Cardiac muscle cell (in vitro differentiated cells and primary cell): ENCODE results near the gene ARFGAP3. TPM values are rescaled to one million over a fixed set of nuclear protein-coding genes. Genes with fewer than 3 reads are reported as not detected.
"Not testable (repeated sequence)": the region's sequence is repeated elsewhere in the genome, so short reads cannot be mapped to it uniquely, and the experiment has no call there.

Experiments used
- DNase-seq, 2 donors: peaks; one replicate each; pipeline versions ENCODE4 v3.0.0 to v3.0.0-alpha.2; 2010 to 2017; ENCODE audit warnings: low read depth in 1 of 2, low spot score in 1 of 2
- H3K27ac ChIP-seq: fragments of 200-600 bp; sonication (generic); 2 replicates; pipeline ENCODE4 v1.5.1; 2016
- H3K27me3 ChIP-seq: fragments of 200-600 bp; sonication (generic); 2 replicates; pipeline ENCODE4 v1.6.0; 2016; ENCODE audit warnings: control low read depth
- H3K36me3 ChIP-seq: fragments of 200-600 bp; sonication (generic); 2 replicates; pipeline ENCODE4 v1.5.1; 2016; ENCODE audit warnings: control low read depth
- H3K4me1 ChIP-seq: fragments of 200-600 bp; sonication (generic); 2 replicates; pipeline ENCODE4 v1.8.1; 2017; ENCODE audit warnings: low read depth, mild to moderate bottlenecking, mixed run types
- H3K4me3 ChIP-seq: fragments of 200-600 bp; sonication (generic); 2 replicates; pipeline ENCODE4 v1.5.1; 2016; ENCODE audit warnings: mild to moderate bottlenecking
- H3K9me3 ChIP-seq: fragments of 200-600 bp; sonication (generic); 2 replicates; pipeline ENCODE4 v1.5.1; 2017; ENCODE audit warnings: low read depth, mild to moderate bottlenecking, control low read depth
- CTCF ChIP-seq: IDR thresholded peaks from 2 replicates; pipeline ENCODE4 v1.5.1; 2012; ENCODE audit warnings: low read depth, mild to moderate bottlenecking, low read length
- polyA plus RNA-seq: library from polyadenylated mRNA; unstranded; fragments of >200 nt; fragmentation: Nextera tagmentation; extraction: Ambion mirVana; gene quantifications from 2 replicates; pipeline ENCODE4 v1.2.1, GENCODE V29; 2016
- total RNA-seq: library from RNA; depleted of rRNA; stranded (reverse); fragments of >200 nt; gene quantifications from 2 replicates; pipeline ENCODE4 v1.2.3, GENCODE V29; 2016

ARFGAP3 gene
- total and polyA plus RNA-seq, 2 experiments from 2014 or later, result 26.3 to 38.2 TPM

DNA sequence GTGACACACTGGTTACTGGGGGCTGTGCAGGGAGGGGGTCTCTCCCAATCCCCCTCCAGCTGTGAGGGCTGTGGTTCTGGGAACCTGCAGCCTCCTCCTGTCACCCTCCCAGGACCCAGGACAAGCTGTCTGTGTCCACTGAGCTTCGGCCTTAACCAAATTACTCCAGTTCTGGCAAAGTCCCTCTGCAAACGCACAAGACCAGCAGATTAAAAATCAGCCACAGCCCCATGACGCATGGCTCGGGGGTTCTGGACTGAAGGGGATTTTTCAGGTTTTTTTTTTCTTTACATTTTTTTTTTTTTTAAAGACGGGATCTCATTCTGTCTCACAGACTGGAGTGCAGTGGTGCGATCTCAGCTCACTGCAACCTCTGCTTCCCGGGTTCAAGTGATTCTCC is 104.2 kb downstream of the ARFGAP3 start:
- H3K27ac ChIP-seq, result no peak overlapping the region
- TF ChIP-seq CTCF, result no peak
- DNase-seq, result peak in 1 of 2 donors; percentile 46
- peaks cover 5% of the 10 kb centered on the region for H3K27me3 ChIP-seq
- no peaks in the 10 kb centered on the region for H3K9me3 ChIP-seq
- H3K4me1 ChIP-seq, result no peaks in the 10 kb centered on the region
- H3K4me3 ChIP-seq, result no peak overlapping the region
- H3K36me3 ChIP-seq, result no peaks in the 10 kb centered on the region

DNA sequence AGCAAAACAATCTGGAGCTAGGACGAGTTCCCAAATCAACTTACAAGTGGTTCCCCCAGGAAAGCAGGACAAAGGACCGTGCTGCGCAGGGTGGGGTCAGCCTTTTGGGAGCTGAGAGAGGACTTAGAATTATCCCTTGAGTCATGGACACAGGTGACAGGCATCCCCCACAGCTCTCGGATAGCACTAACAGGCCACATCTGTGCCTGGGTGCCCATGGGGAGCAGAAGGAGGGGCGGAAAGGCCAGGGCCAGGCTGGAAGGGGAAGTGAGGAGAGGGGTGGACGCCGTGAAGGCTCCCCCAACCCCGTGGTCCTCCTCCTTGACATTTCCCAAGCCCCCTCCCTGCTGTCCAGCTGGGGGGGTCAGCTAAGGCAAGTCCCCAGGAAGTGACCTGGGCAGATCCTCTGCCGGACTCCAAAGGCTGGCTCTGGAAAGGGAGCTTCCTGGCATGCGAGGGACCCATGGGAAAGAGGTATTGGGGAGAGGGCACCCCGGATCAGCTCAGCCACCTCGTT is 104.8 kb downstream of the ARFGAP3 start:
- Histone ChIP-seq H3K9me3 (no peaks in the 10 kb centered on the region), H3K4me1 (no peaks in the 10 kb centered on the region), H3K36me3 (no peaks in the 10 kb centered on the region), H3K27ac (no peak overlapping the region), H3K4me3 (no peak overlapping the region), H3K27me3 (no peaks in the 10 kb centered on the region)
- no peak for DNase-seq
- no peak for TF ChIP-seq CTCF

GRCh38 chr22:42750421-42750820 is 106.7 kb downstream of the ARFGAP3 start:
- H3K27ac ChIP-seq, H3K36me3 ChIP-seq, H3K27me3 ChIP-seq, H3K9me3 ChIP-seq, H3K4me3 ChIP-seq, DNase-seq, H3K4me1 ChIP-seq: not testable (repeated sequence)

- Histone ChIP-seq H3K9me3 (no peaks in the 10 kb centered on the region), H3K27me3 (no peaks in the 10 kb centered on the region), H3K36me3 (no peaks in the 10 kb centered on the region), H3K27ac (no peak overlapping the region), H3K4me1 (peaks cover 4% of the 10 kb centered on the region), H3K4me3 (no peak overlapping the region)
- DNase-seq, result peak; percentile 29 to 73
- no peak for TF ChIP-seq CTCF
Measured at GRCh38 chr22:42747701-42748513, 109.2 kb downstream of the ARFGAP3 start.

Other genes with a start within 250 kb of the ARFGAP3 start
- gene POLDIP3, start 242.4 kb downstream of the ARFGAP3 start, total RNA-seq, result 41.5 and 58.8 TPM in 2 replicates
- 63.1 and 92.3 TPM in 2 replicates for gene POLDIP3, start 242.4 kb downstream of the ARFGAP3 start, polyA plus RNA-seq
- 0.39 TPM in 1 of 2 replicates, not detected in the other for gene ATP5MGL, start 216.7 kb downstream of the ARFGAP3 start, total RNA-seq
- 0.30 and 0.71 TPM in 2 replicates for gene ATP5MGL, start 216.7 kb downstream of the ARFGAP3 start, polyA plus RNA-seq
- gene CYB5R3, start 207.9 kb downstream of the ARFGAP3 start, total RNA-seq, result 180 and 189 TPM in 2 replicates
- 357 and 366 TPM in 2 replicates for gene CYB5R3, start 207.9 kb downstream of the ARFGAP3 start, polyA plus RNA-seq
- 17.7 and 26.1 TPM in 2 replicates for gene A4GALT, start 136.4 kb downstream of the ARFGAP3 start, total RNA-seq
- 15.1 and 20.2 TPM in 2 replicates for gene A4GALT, start 136.4 kb downstream of the ARFGAP3 start, polyA plus RNA-seq
- gene PACSIN2, start 157.9 kb upstream of the ARFGAP3 start, total RNA-seq, result 54.1 and 70.5 TPM in 2 replicates
- gene PACSIN2, start 157.9 kb upstream of the ARFGAP3 start, polyA plus RNA-seq, result 67.7 and 85.5 TPM in 2 replicates
- 29.9 and 38.2 TPM in 2 replicates for gene TTLL1, start 232.1 kb upstream of the ARFGAP3 start, total RNA-seq
- 33.0 and 42.3 TPM in 2 replicates for gene TTLL1, start 232.1 kb upstream of the ARFGAP3 start, polyA plus RNA-seq